OCI-LY7 (cell line): ENCODE data around the gene GALNT2. TPM values are rescaled to one million over a fixed set of nuclear protein-coding genes. Genes with fewer than 3 reads are reported as not detected.

Experiments
- BruUV-seq: library from RNA; stranded (reverse); fragments of 400-500 nt; replicated peaks from 2 replicates; lab custom pipeline; 2021; lab: Mats Ljungman, UMichigan
- CTCF ChIA-PET: fragments of 300-600 bp; sonication (Branson Sonifier 250); formaldehyde crosslinking; loops from one replicate; lab custom pipeline; 2022; ENCODE audit warnings: antibody characterized with exemption; ENCODE audit not compliant: unreplicated experiment; lab: Charles Lee
- POLR2A ChIA-PET: fragments of 300-600 bp; sonication (Branson Sonifier 250); formaldehyde crosslinking; loops from one replicate; lab custom pipeline; 2022; ENCODE audit warnings: antibody characterized with exemption; lab: Charles Lee
- DNase-seq: peaks from one replicate; pipeline ENCODE4 v3.0.0-alpha.2; 2015; ENCODE audit warnings: low spot score
- H2AFZ ChIP-seq: fragments of 200-600 bp; sonication (generic), shearing (Covaris generic); 2 replicates; pipeline ENCODE4 v1.6.1; 2014; ENCODE audit warnings: mild to moderate bottlenecking, antibody characterized with exemption, low read length, moderate library complexity
- H3K27ac ChIP-seq: fragments of 200-600 bp; sonication (generic); 2 replicates; pipeline ENCODE4 v1.5.1; 2014; ENCODE audit warnings: mixed run types, low read depth, mild to moderate bottlenecking, moderate library complexity, low read length, inconsistent platforms; ENCODE audit not compliant: poor library complexity, severe bottlenecking
- H3K36me3 ChIP-seq: fragments of 200-600 bp; sonication (generic); 2 replicates; pipeline ENCODE4 v1.6.1; 2014; ENCODE audit warnings: mild to moderate bottlenecking, antibody characterized with exemption, low read length, moderate library complexity, mixed read lengths; ENCODE audit not compliant: insufficient read depth
- H3K4me1 ChIP-seq: fragments of 200-600 bp; sonication (generic); 2 replicates; pipeline ENCODE4 v1.5.1; 2014; ENCODE audit warnings: mild to moderate bottlenecking, low read length; ENCODE audit not compliant: insufficient read depth, poor library complexity, severe bottlenecking
- H3K4me2 ChIP-seq: fragments of 200-600 bp; sonication (generic); 2 replicates; pipeline ENCODE4 v1.6.1; 2014; ENCODE audit warnings: mild to moderate bottlenecking, low read length
- H3K4me3 ChIP-seq: fragments of 200-600 bp; sonication (generic); 2 replicates; pipeline ENCODE4 v1.5.1; 2014; ENCODE audit warnings: mild to moderate bottlenecking, low read depth, low read length; ENCODE audit not compliant: poor library complexity, severe bottlenecking
- H3K79me2 ChIP-seq: fragments of 200-600 bp; sonication (generic); 2 replicates; pipeline ENCODE4 v1.6.1; 2016; ENCODE audit warnings: low read depth, mild to moderate bottlenecking, low read length, moderate library complexity, mixed read lengths; ENCODE audit not compliant: insufficient read depth
- H3K9me2 ChIP-seq: fragments of 200-600 bp; sonication (generic); 2 replicates; pipeline ENCODE4 v1.6.1; 2016; ENCODE audit warnings: mild to moderate bottlenecking, low read length, mixed read lengths; ENCODE audit not compliant: insufficient read depth
- H3K9me3 ChIP-seq: fragments of 200-600 bp; sonication (generic); 2 replicates; pipeline ENCODE4 v1.6.1; 2014; ENCODE audit warnings: mild to moderate bottlenecking, mixed run types, low read length, mixed read lengths
- H4K20me1 ChIP-seq: fragments of 200-600 bp; sonication (generic); 2 replicates; pipeline ENCODE4 v1.6.1; 2014; ENCODE audit warnings: mild to moderate bottlenecking, antibody characterized with exemption, low read length, moderate library complexity, mixed read lengths; ENCODE audit not compliant: insufficient read depth
- CTCF ChIP-seq: fragments of 200-600 bp; sonication (generic); conservative IDR thresholded peaks from 2 replicates; pipeline ENCODE4 v1.5.1; 2014; ENCODE audit warnings: mild to moderate bottlenecking, antibody characterized with exemption, low read length, moderate library complexity, mixed read lengths
- EZH2phosphoT487 ChIP-seq: fragments of 200-600 bp; sonication (generic); IDR thresholded peaks from 2 replicates; pipeline ENCODE4 v1.6.1; 2018; ENCODE audit warnings: low read depth, borderline replicate concordance, mild to moderate bottlenecking, mixed run types, antibody characterized with exemption, low read length, moderate library complexity, mixed read lengths
- intact Hi-C: fragments of 100-400 bp; cut with micrococcal nuclease; formaldehyde crosslinking; loops from one replicate; pipeline ENCODE4 v1.10.0; 2022; ENCODE audit not compliant: unreplicated experiment
- total RNA-seq, 2 experiments: library from RNA; depleted of rRNA in 1 of 2; stranded (reverse); fragments of >200 nt in 1 of 2; shearing (Covaris generic) in 1 of 2; gene quantifications; 2 replicates each; pipeline ENCODE4 v1.2.3, GENCODE V29; 2014 to 2022

GALNT2 gene
- total RNA-seq, 2 experiments from 2014 or later = 29.9 to 67.3 TPM

GRCh38 chr1:230308039-230308438 is 241.0 kb downstream of the GALNT2 start:
- Histone ChIP-seq H3K9me3 (no peaks in the 10 kb centered on the region), H2AFZ (no peak overlapping the region), H4K20me1 (no peaks in the 10 kb centered on the region), H3K9me2 (no peaks in the 10 kb centered on the region), H3K4me2 (no peak overlapping the region), H3K4me1 (peaks cover 4% of the 10 kb centered on the region), H3K36me3 (no peaks in the 10 kb centered on the region), H3K79me2 (no peaks in the 10 kb centered on the region), H3K4me3 (no peak overlapping the region), H3K27ac (no peak overlapping the region)
- intact Hi-C loops = loop anchor here (10.0 kb wide), 1 partner anchor 323 kb away; no protein-coding TSS in a partner anchor
- CTCF ChIA-PET = no interaction called here
- no peak for TF ChIP-seq EZH2phosphoT487
- POLR2A ChIA-PET = interaction anchor here (1.1 kb wide), 1 partner anchor 26 kb away, joined by 3 read pairs; no protein-coding TSS in a partner anchor
- no peak for DNase-seq
- BruUV-seq = no TSS peak

GRCh38 chr1:230308821-230309220 is 241.8 kb downstream of the GALNT2 start:
- no peak overlapping the region for H3K4me3 ChIP-seq
- no peak for DNase-seq
- CTCF ChIA-PET = no interaction called here

GRCh38 chr1:230309646-230310177 is 242.7 kb downstream of the GALNT2 start:
- no peak for TF ChIP-seq EZH2phosphoT487
- TF ChIP-seq CTCF = no peak
- Histone ChIP-seq H3K36me3 (no peaks in the 10 kb centered on the region), H3K9me3 (no peaks in the 10 kb centered on the region), H3K4me1 (peaks cover 4% of the 10 kb centered on the region), H3K4me2 (no peak overlapping the region), H3K9me2 (no peaks in the 10 kb centered on the region), H2AFZ (no peak overlapping the region), H4K20me1 (no peaks in the 10 kb centered on the region), H3K27ac (no peak overlapping the region), H3K4me3 (no peak overlapping the region), H3K79me2 (no peaks in the 10 kb centered on the region)
- POLR2A ChIA-PET = no interaction called here
- intact Hi-C loops = loop anchor here (1.0 to 10.0 kb wide), 6 partner anchors 142 to 1052 kb away; no protein-coding TSS in a partner anchor
- CTCF ChIA-PET = interaction anchor here (0.6 kb wide), 1 partner anchor 959 kb away, joined by 3 read pairs; no protein-coding TSS in a partner anchor
- DNase-seq = no peak
- BruUV-seq = no TSS peak

More at GRCh38 chr1:230308821-230309220, 241.8 kb downstream of the GALNT2 start:
- H3K9me2 ChIP-seq = no peaks in the 10 kb centered on the region
- intact Hi-C loops = loop anchor here (10.0 kb wide), 1 partner anchor 324 kb away; no protein-coding TSS in a partner anchor
- no peak overlapping the region for H3K27ac ChIP-seq
- no peak overlapping the region for H3K4me2 ChIP-seq
- H3K9me3 ChIP-seq = no peaks in the 10 kb centered on the region
- POLR2A ChIA-PET = no interaction called here
- H4K20me1 ChIP-seq = no peaks in the 10 kb centered on the region
- peaks cover 4% of the 10 kb centered on the region for H3K4me1 ChIP-seq
- no peak overlapping the region for H2AFZ ChIP-seq
- TF ChIP-seq CTCF (no peak), EZH2phosphoT487 (no peak)
- BruUV-seq = no TSS peak
- no peaks in the 10 kb centered on the region for H3K36me3 ChIP-seq
- no peaks in the 10 kb centered on the region for H3K79me2 ChIP-seq
